GM19463 (cell line): ENCODE measurements around the gene BIN2.
"Not testable (repeated sequence)": the region's sequence is repeated elsewhere in the genome, so short reads cannot be mapped to it uniquely, and the experiment has no call there.

Source experiments
- ATAC-seq: cut with Tn5 transposase; IDR thresholded peaks from one replicate; pipeline ENCODE4 v1.9.1; 2021; ENCODE audit warnings: mild to moderate bottlenecking, moderate library complexity; ENCODE audit not compliant: unreplicated experiment

BIN2 gene

GRCh38 chr12:51346581-51346980 lies 22.6 kb upstream of the BIN2 start, which contains the start of gene CELA1:
Gene CELA1 (minus strand): TSS chr12:51346679. CDS start chr12:51346638, 41 bp downstream.
- ATAC-seq: no peak

GRCh38 chr12:51345681-51346080 lies 21.7 kb upstream of the BIN2 start:
- no peak for ATAC-seq

GRCh38 chr12:51343201-51343600 lies 19.2 kb upstream of the BIN2 start:
- no peak for ATAC-seq

- ATAC-seq: no peak
Observed at GRCh38 chr12:51342416-51342815, 18.4 kb upstream of the BIN2 start.

- no peak for ATAC-seq
Observed at GRCh38 chr12:51341251-51342007, 17.5 kb upstream of the BIN2 start.

GRCh38 chr12:51339750-51340149 lies 15.8 kb upstream of the BIN2 start:
- ATAC-seq: no peak

GRCh38 chr12:51337336-51337735 lies 13.4 kb upstream of the BIN2 start:
- not testable (repeated sequence) for ATAC-seq

- ATAC-seq: no peak
Observed at GRCh38 chr12:51335931-51336330, 12.0 kb upstream of the BIN2 start.

- no peak for ATAC-seq
Observed at GRCh38 chr12:51334764-51335163, 10.8 kb upstream of the BIN2 start.

GRCh38 chr12:51333536-51333935 lies 9.6 kb upstream of the BIN2 start:
- ATAC-seq: no peak

GRCh38 chr12:51330186-51330585 lies 6.2 kb upstream of the BIN2 start:
- no peak for ATAC-seq

GRCh38 chr12:51329742-51330141 lies 5.8 kb upstream of the BIN2 start:
- no peak for ATAC-seq

- ATAC-seq: no peak
Observed at GRCh38 chr12:51328587-51328986, 4.6 kb upstream of the BIN2 start.

- peak; percentile 28 for ATAC-seq
Observed at GRCh38 chr12:51326698-51327439, 2.9 kb upstream of the BIN2 start.

- no peak for ATAC-seq
Observed at GRCh38 chr12:51324953-51325352, 979 bp upstream of the BIN2 start.

GRCh38 chr12:51323317-51323960 lies 535 bp downstream of the BIN2 start:
- peak; percentile 33 for ATAC-seq

- no peak for ATAC-seq
Observed at GRCh38 chr12:51322452-51322851, 1.5 kb downstream of the BIN2 start.

- ATAC-seq: no peak
Observed at GRCh38 chr12:51321882-51322281, 2.1 kb downstream of the BIN2 start.

GRCh38 chr12:51320695-51321320 lies 3.2 kb downstream of the BIN2 start:
- ATAC-seq: no peak

GRCh38 chr12:51320311-51320694 lies 3.7 kb downstream of the BIN2 start:
- no peak for ATAC-seq

GRCh38 chr12:51318846-51319599 lies 5.0 kb downstream of the BIN2 start:
- peak; percentile 49 for ATAC-seq
